ENCODE measurements around the gene CNN1.
"Not testable (repeated sequence)": the region's sequence is repeated elsewhere in the genome, so short reads cannot be mapped to it uniquely, and the experiment has no call there.

CNN1 gene

GRCh38 chr19:11534948-11535347, 3.7 kb upstream of the CNN1 start:
- DNase-seq (ENCODE audit: low read depth) = no peak

- DNase-seq (ENCODE audit: low read depth) = peak; percentile 77
Observed at GRCh38 chr19:11535792-11536595, 2.7 kb upstream of the CNN1 start.

- DNase-seq (ENCODE audit: low read depth) = no peak
Observed at GRCh38 chr19:11539495-11540365, 1.1 kb downstream of the CNN1 start.

GRCh38 chr19:11540645-11541044, 2.0 kb downstream of the CNN1 start:
- DNase-seq (ENCODE audit: low read depth) = no peak

- no peak for DNase-seq (ENCODE audit: low read depth)
Observed at GRCh38 chr19:11541238-11541637, 2.6 kb downstream of the CNN1 start.

GRCh38 chr19:11547929-11548700, 9.5 kb downstream of the CNN1 start:
- DNase-seq (ENCODE audit: low read depth) = no peak

GRCh38 chr19:11549386-11549953, 10.8 kb downstream of the CNN1 start:
- DNase-seq (ENCODE audit: low read depth) = no peak

- DNase-seq (ENCODE audit: low read depth) = no peak
Observed at GRCh38 chr19:11550265-11550664, 11.6 kb downstream of the CNN1 start.

GRCh38 chr19:11551603-11552235, 13.1 kb downstream of the CNN1 start:
- DNase-seq (ENCODE audit: low read depth) = no peak

GRCh38 chr19:11552666-11553372, 14.2 kb downstream of the CNN1 start:
- no peak for DNase-seq (ENCODE audit: low read depth)

- DNase-seq (ENCODE audit: low read depth) = no peak
Observed at GRCh38 chr19:11554160-11554559, 15.5 kb downstream of the CNN1 start.

GRCh38 chr19:11555246-11555645, 16.6 kb downstream of the CNN1 start:
- no peak for DNase-seq (ENCODE audit: low read depth)

GRCh38 chr19:11556634-11557420, 18.2 kb downstream of the CNN1 start:
- DNase-seq (ENCODE audit: low read depth) = no peak

GRCh38 chr19:11558881-11559828, 20.5 kb downstream of the CNN1 start, which contains the start of gene ELOF1:
ELOF1 (minus strand) TSS chr19:11559230; CDS start chr19:11554347, 4,883 bp downstream.
- DNase-seq (ENCODE audit: low read depth) = peak; percentile 96

- DNase-seq (ENCODE audit: low read depth) = peak; percentile 52
Observed at GRCh38 chr19:11560404-11561051, 21.9 kb downstream of the CNN1 start.

- DNase-seq (ENCODE audit: low read depth) = no peak
Observed at GRCh38 chr19:11563532-11563931, 24.9 kb downstream of the CNN1 start.

GRCh38 chr19:11564082-11564807, 25.6 kb downstream of the CNN1 start:
- not testable (repeated sequence) for DNase-seq (ENCODE audit: low read depth)

GRCh38 chr19:11565649-11565980, 27.0 kb downstream of the CNN1 start:
- not testable (repeated sequence) for DNase-seq (ENCODE audit: low read depth)
